Limb (tissue), 2 donors: ENCODE data around the gene FBXO28.
A peak's percentile ranks its signal among the peaks of the same experiment; 100 is the strongest.
"Not testable (repeated sequence)": the region's sequence is repeated elsewhere in the genome, so short reads cannot be mapped to it uniquely, and the experiment has no call there.

ENCODE experiments used
- DNase-seq, 2 donors: peaks; one replicate each; pipeline ENCODE4 v3.0.0-alpha.2; 2016; ENCODE audit errors: extremely low spot score in 2 of 2

The FBXO28 gene

GRCh38 chr1:224113918-224114786 is at the start of gene FBXO28:
Gene FBXO28 (plus strand): TSS chr1:224114111. CDS start chr1:224114130, 19 bp downstream.
- DNase-seq = peak; percentile 96 to 97

GRCh38 chr1:224064150-224064549 is 49.8 kb upstream of the FBXO28 start:
- DNase-seq = no peak

- DNase-seq = no peak
Measured at GRCh38 chr1:224065455-224065854, 48.5 kb upstream of the FBXO28 start.

- no peak for DNase-seq
Measured at GRCh38 chr1:224067207-224067606, 46.7 kb upstream of the FBXO28 start.

GRCh38 chr1:224067621-224068457 is 46.1 kb upstream of the FBXO28 start:
- no peak for DNase-seq

- no peak for DNase-seq
Measured at GRCh38 chr1:224068458-224069072, 45.3 kb upstream of the FBXO28 start.

GRCh38 chr1:224069138-224069537 is 44.8 kb upstream of the FBXO28 start:
- no peak for DNase-seq

GRCh38 chr1:224070521-224070920 is 43.4 kb upstream of the FBXO28 start:
- no peak for DNase-seq

GRCh38 chr1:224076407-224076806 is 37.5 kb upstream of the FBXO28 start:
- DNase-seq = no peak

GRCh38 chr1:224079644-224080043 is 34.3 kb upstream of the FBXO28 start:
- not testable (repeated sequence) for DNase-seq

- DNase-seq = no peak
Measured at GRCh38 chr1:224080115-224080774, 33.7 kb upstream of the FBXO28 start.

- no peak for DNase-seq
Measured at GRCh38 chr1:224081604-224082003, 32.3 kb upstream of the FBXO28 start.

- DNase-seq = no peak
Measured at GRCh38 chr1:224082146-224082545, 31.8 kb upstream of the FBXO28 start.

- no peak for DNase-seq
Measured at GRCh38 chr1:224084867-224085266, 29.0 kb upstream of the FBXO28 start.

- no peak for DNase-seq
Measured at GRCh38 chr1:224085421-224086108, 28.3 kb upstream of the FBXO28 start.

- no peak for DNase-seq
Measured at GRCh38 chr1:224087286-224087794, 26.6 kb upstream of the FBXO28 start.

GRCh38 chr1:224089583-224089982 is 24.3 kb upstream of the FBXO28 start:
- no peak for DNase-seq

GRCh38 chr1:224090116-224090515 is 23.8 kb upstream of the FBXO28 start:
- DNase-seq = no peak

GRCh38 chr1:224092111-224092510 is 21.8 kb upstream of the FBXO28 start:
- no peak for DNase-seq

GRCh38 chr1:224092601-224093000 is 21.3 kb upstream of the FBXO28 start:
- DNase-seq = no peak

- no peak for DNase-seq
Measured at GRCh38 chr1:224095339-224095738, 18.6 kb upstream of the FBXO28 start.
